ENCODE results near the gene NUP214. TPM values are rescaled to one million over a fixed set of nuclear protein-coding genes. Genes with fewer than 3 reads are reported as not detected.

Gene NUP214
- 70.2 TPM for total RNA-seq

DNA sequence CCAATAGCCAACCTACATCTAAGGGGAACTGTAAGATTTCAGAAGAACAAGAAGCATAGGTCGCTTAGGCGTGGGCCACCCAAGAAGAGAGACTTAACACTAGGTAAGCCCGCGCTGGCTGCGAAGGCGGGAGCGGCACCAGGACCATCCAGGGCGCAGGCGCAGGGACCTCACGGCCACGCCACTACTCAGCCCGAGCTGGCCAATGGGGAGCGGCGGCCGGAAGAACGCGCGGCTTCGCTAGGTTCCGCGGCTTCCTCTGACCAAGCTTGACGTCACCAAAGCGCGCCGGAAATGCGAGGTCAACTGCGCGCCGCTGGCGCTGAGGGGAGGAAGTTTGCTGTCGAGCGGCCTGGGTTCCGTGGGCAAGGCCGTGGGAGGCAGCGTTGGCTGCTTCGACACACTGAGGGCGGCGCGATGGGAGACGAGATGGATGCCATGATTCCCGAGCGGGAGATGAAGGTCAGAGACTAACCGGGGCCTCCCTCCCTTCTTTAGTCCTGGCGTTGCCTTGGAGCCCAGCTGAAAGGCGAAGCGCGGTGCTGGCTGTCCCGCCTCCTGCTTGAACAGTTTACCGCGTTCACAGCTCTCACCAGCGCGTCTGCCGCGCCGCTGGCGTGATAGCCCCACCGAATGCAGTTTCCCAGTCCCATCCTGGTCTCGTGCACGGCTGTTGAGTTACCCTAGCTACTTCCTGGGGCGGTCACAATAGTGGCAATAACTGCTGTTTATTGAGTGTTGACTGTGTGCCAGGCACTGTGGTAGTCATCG, at the start of gene NUP214:
Gene NUP214, plus strand, starts transcription at position 299 of the 771 bp plus-strand sequence. Its CDS starts 119 bp downstream, at position 418.
- H3K27me3 ChIP-seq: no peaks in the 10 kb centered on the region
- TF ChIP-seq POLR2AphosphoS5 (IDR thresholded peaks at IDR 0.05; ENCODE audit: insufficient read depth in 1 of 2, low read depth in 1 of 2): peak; percentile 96 to 100
- peak in 1 of 2 donors; percentile 25 for TF ChIP-seq POLR2A (IDR thresholded peaks at IDR 0.05)
- TF ChIP-seq, protein P1, sequence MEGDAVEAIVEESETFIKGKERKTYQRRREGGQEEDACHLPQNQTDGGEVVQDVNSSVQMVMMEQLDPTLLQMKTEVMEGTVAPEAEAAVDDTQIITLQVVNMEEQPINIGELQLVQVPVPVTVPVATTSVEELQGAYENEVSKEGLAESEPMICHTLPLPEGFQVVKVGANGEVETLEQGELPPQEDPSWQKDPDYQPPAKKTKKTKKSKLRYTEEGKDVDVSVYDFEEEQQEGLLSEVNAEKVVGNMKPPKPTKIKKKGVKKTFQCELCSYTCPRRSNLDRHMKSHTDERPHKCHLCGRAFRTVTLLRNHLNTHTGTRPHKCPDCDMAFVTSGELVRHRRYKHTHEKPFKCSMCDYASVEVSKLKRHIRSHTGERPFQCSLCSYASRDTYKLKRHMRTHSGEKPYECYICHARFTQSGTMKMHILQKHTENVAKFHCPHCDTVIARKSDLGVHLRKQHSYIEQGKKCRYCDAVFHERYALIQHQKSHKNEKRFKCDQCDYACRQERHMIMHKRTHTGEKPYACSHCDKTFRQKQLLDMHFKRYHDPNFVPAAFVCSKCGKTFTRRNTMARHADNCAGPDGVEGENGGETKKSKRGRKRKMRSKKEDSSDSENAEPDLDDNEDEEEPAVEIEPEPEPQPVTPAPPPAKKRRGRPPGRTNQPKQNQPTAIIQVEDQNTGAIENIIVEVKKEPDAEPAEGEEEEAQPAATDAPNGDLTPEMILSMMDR (IDR thresholded peaks at IDR 0.05): no peak
- peak; percentile 98 to 99 for DNase-seq (ENCODE audit: extremely low spot score in 2 of 2)
- peak within 1 kb of the TSS; percentile 72 to 94 for H3K4me3 ChIP-seq
- no peaks in the 10 kb centered on the region for H3K9me3 ChIP-seq
- peaks cover 22% of the 10 kb centered on the region for H3K4me1 ChIP-seq
- intact Hi-C loops (cut with DNase I): loop anchor here (5.0 kb wide), 1 partner anchor 1573 kb away; no protein-coding TSS in a partner anchor
- peaks cover 0 to 32% of the 10 kb centered on the region in 2 donors for H3K36me3 ChIP-seq
- peak within 1 kb of the TSS; percentile 78 for H3K27ac ChIP-seq

DNA sequence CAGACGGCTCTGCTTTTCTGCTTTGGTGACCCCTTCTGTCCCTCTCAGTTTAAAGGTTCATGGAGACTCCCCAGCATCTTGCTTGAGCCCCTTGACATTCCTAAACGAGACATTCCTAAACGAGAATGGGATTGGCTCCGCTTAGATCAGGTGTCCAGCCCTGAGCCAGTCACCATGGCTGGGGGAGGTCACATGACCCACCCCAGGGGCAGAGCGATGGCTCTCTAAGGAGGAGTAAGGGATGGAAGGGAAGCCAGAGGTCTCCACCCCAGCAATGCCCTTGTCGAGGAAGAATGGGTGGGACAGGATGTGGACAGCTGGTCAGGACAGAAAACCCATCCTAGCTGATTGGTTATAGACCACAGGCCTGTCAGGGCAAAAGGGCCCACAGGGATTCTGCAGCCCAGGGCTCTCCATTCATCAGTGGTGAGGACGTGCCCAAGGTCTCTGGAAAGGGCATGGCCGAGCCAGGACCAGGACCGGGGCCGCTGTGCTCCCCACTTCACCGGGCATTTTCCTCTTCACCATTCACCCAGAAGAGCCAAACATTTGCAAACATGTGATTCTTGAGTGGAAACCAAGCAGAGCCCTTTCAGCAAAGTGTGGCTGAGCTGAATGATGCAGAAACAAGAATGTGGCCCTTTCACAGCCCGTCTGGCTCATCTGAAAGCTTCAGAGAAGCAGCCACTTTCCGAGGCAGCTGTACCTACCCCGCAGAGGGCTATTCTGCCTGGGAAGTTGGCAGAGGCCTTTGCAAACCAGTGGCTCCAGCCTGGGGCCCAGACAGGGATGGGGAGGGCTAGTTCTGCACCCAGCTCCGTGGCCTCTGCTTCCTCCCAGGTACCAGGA, 48.8 kb upstream of the NUP214 start:
- DNase-seq (ENCODE audit: extremely low spot score in 2 of 2): no peak
- no peak overlapping the region for H3K27ac ChIP-seq
- no peaks in the 10 kb centered on the region for H3K9me3 ChIP-seq
- intact Hi-C loops (cut with DNase I): no loop called here
- TF ChIP-seq POLR2AphosphoS5 (IDR thresholded peaks at IDR 0.05; ENCODE audit: insufficient read depth in 1 of 2, low read depth in 1 of 2): no peak
- TF ChIP-seq POLR2A (IDR thresholded peaks at IDR 0.05): no peak
- TF ChIP-seq, protein P1 (IDR thresholded peaks at IDR 0.05): no peak
- H3K36me3 ChIP-seq: no peaks in the 10 kb centered on the region
- H3K4me3 ChIP-seq: no peak overlapping the region
- H3K4me1 ChIP-seq: no peaks in the 10 kb centered on the region
- H3K27me3 ChIP-seq: no peaks in the 10 kb centered on the region

DNA sequence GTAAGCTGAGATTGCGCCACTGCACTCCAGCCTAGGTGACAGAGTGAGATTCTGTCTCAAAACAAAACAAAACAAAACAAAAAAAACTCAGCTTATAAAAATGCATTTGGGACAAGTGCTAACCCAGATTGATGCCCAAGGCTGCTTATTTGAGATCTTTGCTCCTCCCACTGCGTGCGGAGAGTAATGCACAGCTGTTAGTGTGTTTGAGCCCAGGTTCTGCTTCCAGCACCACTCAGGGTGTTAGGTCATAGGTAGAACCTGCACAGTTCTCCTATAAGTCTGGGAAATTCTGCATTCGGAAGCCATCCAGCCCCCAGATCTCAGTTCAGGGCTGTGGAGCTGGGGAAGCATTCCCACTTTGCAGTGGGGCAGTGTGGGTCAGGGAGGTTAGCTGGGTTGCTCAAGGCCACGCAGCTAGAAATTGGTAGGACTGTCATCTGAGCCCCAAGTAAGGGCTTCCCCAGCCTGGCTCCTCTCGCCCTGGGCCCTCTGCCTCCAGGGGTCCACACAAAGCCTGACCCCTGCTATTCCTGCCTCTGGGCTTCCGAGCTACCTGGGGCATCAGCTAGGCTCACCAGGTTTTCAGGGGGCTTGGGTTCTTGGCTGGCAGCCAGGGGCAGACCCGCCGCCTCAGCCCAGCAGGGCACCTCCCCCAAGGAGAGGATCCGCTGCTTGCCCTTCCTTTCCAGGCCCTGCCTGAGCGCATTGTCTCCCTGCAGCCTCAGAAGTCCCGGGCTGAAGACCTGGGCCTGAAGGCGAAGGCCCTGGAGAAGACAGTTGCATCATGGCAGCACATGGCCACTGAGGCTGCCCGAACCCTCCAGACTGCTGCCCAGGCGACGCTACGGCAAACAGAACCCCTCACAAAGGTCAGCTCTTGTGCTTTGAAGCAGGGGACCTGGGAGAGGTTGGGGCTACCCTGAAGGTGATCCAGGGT, 46.7 kb upstream of the NUP214 start:
- no peak overlapping the region for H3K27ac ChIP-seq
- H3K4me3 ChIP-seq: no peak overlapping the region
- no peak for DNase-seq (ENCODE audit: extremely low spot score in 2 of 2)
- H3K36me3 ChIP-seq: no peaks in the 10 kb centered on the region
- intact Hi-C loops (cut with DNase I): no loop called here
- H3K9me3 ChIP-seq: no peaks in the 10 kb centered on the region
- no peaks in the 10 kb centered on the region for H3K4me1 ChIP-seq
- no peaks in the 10 kb centered on the region for H3K27me3 ChIP-seq
- no peak for TF ChIP-seq POLR2A (IDR thresholded peaks at IDR 0.05)
- TF ChIP-seq, protein P1 (IDR thresholded peaks at IDR 0.05): no peak
- TF ChIP-seq POLR2AphosphoS5 (IDR thresholded peaks at IDR 0.05; ENCODE audit: insufficient read depth in 1 of 2, low read depth in 1 of 2): no peak

DNA sequence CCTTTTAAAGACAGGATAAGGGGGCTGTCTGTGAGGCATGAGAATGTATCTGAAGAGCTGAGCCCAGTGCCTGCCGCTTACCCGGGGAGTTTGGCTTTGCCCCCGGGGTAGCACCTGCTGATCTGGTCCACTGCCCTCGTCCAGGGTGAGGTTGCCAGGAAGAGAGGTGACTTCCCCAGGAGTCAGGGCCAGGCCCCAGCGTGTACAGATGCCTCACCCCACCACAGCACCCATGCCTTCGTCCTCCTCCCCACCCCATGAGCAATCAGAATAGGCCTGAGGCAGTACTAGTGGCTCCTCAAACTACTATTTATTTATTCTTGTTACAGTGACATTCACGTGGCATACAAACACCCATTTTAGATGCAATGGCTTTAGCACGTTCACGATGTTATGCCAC, 44.8 kb upstream of the NUP214 start:
- Histone ChIP-seq H3K9me3 (no peaks in the 10 kb centered on the region), H3K27ac (no peak overlapping the region), H3K4me1 (no peaks in the 10 kb centered on the region), H3K4me3 (no peak overlapping the region), H3K36me3 (no peaks in the 10 kb centered on the region), H3K27me3 (no peaks in the 10 kb centered on the region)
- DNase-seq (ENCODE audit: extremely low spot score in 2 of 2): no peak
- no peak for TF ChIP-seq POLR2AphosphoS5 (IDR thresholded peaks at IDR 0.05; ENCODE audit: insufficient read depth in 1 of 2, low read depth in 1 of 2)
- TF ChIP-seq, protein P1 (IDR thresholded peaks at IDR 0.05): no peak
- TF ChIP-seq POLR2A (IDR thresholded peaks at IDR 0.05): no peak
- intact Hi-C loops (cut with DNase I): no loop called here

All from vagina (tissue), 2 donors.